Small intestine (tissue), 7 donors: Measurements from ENCODE around the gene RYR2. TPM values are rescaled to one million over a fixed set of nuclear protein-coding genes. Genes with fewer than 3 reads are reported as not detected.

Source experiments
- DNase-seq, 2 donors: peaks; one replicate each; pipeline versions ENCODE4 v3.0.0 to v3.0.0-alpha.2; 2013
- FAIRE-seq: peaks from 2 replicates; lab custom pipeline; 2012; peaks lifted over from hg19 to GRCh38; lab: Jason Lieb, UNC
- H3K27ac ChIP-seq, 3 donors: one replicate each; pipeline ENCODE4 v1.5.1; 2013; ENCODE audit warnings: low read length in 2 of 3, mild to moderate bottlenecking in 2 of 3, control low read depth in 1 of 3, inconsistent platforms in 1 of 3, low read depth in 1 of 3, moderate library complexity in 1 of 3
- H3K27me3 ChIP-seq, 3 donors: one replicate each; pipeline ENCODE4 v1.6.1; 2013; ENCODE audit warnings: low read length in 3 of 3, inconsistent platforms in 1 of 3; ENCODE audit not compliant: control insufficient read depth in 3 of 3, insufficient read depth in 3 of 3
- H3K36me3 ChIP-seq, 3 donors: one replicate each; pipeline ENCODE4 v1.6.1; 2013; ENCODE audit warnings: low read length in 3 of 3, inconsistent platforms in 1 of 3, low read depth in 1 of 3, mild to moderate bottlenecking in 1 of 3, moderate library complexity in 1 of 3; ENCODE audit not compliant: control insufficient read depth in 3 of 3, insufficient read depth in 2 of 3
- H3K4me1 ChIP-seq, 3 donors: one replicate each; pipeline ENCODE4 v1.6.1; 2013; ENCODE audit warnings: low read length in 2 of 3, inconsistent platforms in 1 of 3, low read depth in 1 of 3, mild to moderate bottlenecking in 1 of 3, moderate library complexity in 1 of 3; ENCODE audit not compliant: control insufficient read depth in 3 of 3, insufficient read depth in 2 of 3
- H3K4me3 ChIP-seq, 3 donors: one replicate each; pipeline ENCODE4 v1.5.1; 2013; ENCODE audit warnings: low read length in 3 of 3, control low read depth in 1 of 3, inconsistent platforms in 1 of 3, low read depth in 1 of 3, mild to moderate bottlenecking in 1 of 3, moderate library complexity in 1 of 3
- H3K9me3 ChIP-seq, 2 donors: one replicate each; pipeline ENCODE4 v1.6.1; 2013; ENCODE audit warnings: low read depth in 1 of 2, low read length in 1 of 2; ENCODE audit not compliant: control insufficient read depth in 2 of 2, insufficient read depth in 1 of 2
- WGBS, 3 donors: extraction: QIAGEN DNeasy Blood & Tissue Kit; methylation state at CpG; one replicate each; pipeline ENCODE4 v1.1.7; 2013; 5-methylcytosine and 5-hydroxymethylcytosine counted together
- polyA plus RNA-seq, 4 donors: library from polyadenylated mRNA; stranded (reverse) in 3 of 4; unstranded in 1 of 4; fragments of 200-250 nt in 3 of 4; fragments of 120-200 nt in 1 of 4; gene quantifications; one replicate each; pipeline versions ENCODE4 v1.2.1 to v1.2.3, GENCODE V29; 2013
- donor health status: healthy with polysubstance abuse.
- donor health status: control.
- donor health status: control.
- donor health status: Bipolar disorder and iron deficiency.
- donor health status: healthy.

RYR2 gene
- polyA plus RNA-seq, 4 donors, result 0.22 to 1.5 (median 0.62) TPM

GRCh38 chr1:237016626-237017025 lies 25.4 kb upstream of the RYR2 start:
- DNase-seq (no peak), FAIRE-seq (no peak)
- Histone ChIP-seq H3K27me3 (no peaks in the 10 kb centered on the region), H3K36me3 (no peaks in the 10 kb centered on the region), H3K4me3 (no peak overlapping the region), H3K27ac (no peak overlapping the region), H3K4me1 (no peaks in the 10 kb centered on the region), H3K9me3 (no peaks in the 10 kb centered on the region)
- whole genome bisulfite sequencing, 3 donors, result 50 to 57% (median 56%) methylated on average over 1 of the region's 1 CpG

- no peaks in the 10 kb centered on the region for H3K36me3 ChIP-seq
- no peaks in the 10 kb centered on the region for H3K4me1 ChIP-seq
- no peak overlapping the region for H3K4me3 ChIP-seq
- no peaks in the 10 kb centered on the region for H3K27me3 ChIP-seq
- DNase-seq, result no peak
- FAIRE-seq, result no peak
- H3K27ac ChIP-seq, result no peak overlapping the region
- no peaks in the 10 kb centered on the region for H3K9me3 ChIP-seq
Measured at GRCh38 chr1:237018896-237019295, 23.1 kb upstream of the RYR2 start.

- 88 to 95% (median 93%) methylated on average over 7 to 8 of the region's 10 CpGs for WGBS, 3 donors
- no peak for DNase-seq
- Histone ChIP-seq H3K9me3 (no peaks in the 10 kb centered on the region), H3K27ac (no peak overlapping the region), H3K4me1 (no peaks in the 10 kb centered on the region), H3K27me3 (no peaks in the 10 kb centered on the region), H3K36me3 (no peaks in the 10 kb centered on the region), H3K4me3 (no peak overlapping the region)
- no peak for FAIRE-seq
Measured at GRCh38 chr1:237025358-237026074, 16.5 kb upstream of the RYR2 start.

GRCh38 chr1:237029240-237029639 lies 12.7 kb upstream of the RYR2 start:
- DNase-seq (no peak), FAIRE-seq (no peak)
- Histone ChIP-seq H3K4me3 (no peak overlapping the region), H3K9me3 (no peaks in the 10 kb centered on the region), H3K4me1 (no peaks in the 10 kb centered on the region), H3K36me3 (no peaks in the 10 kb centered on the region), H3K27ac (no peak overlapping the region), H3K27me3 (no peaks in the 10 kb centered on the region)
- WGBS, 3 donors, result 61 to 77% (median 77%) methylated on average over 3 of the region's 3 CpGs

- no peaks in the 10 kb centered on the region for H3K36me3 ChIP-seq
- no peaks in the 10 kb centered on the region for H3K9me3 ChIP-seq
- H3K4me1 ChIP-seq, result no peaks in the 10 kb centered on the region
- no peak for DNase-seq
- H3K4me3 ChIP-seq, result no peak overlapping the region
- 71 to 74% (median 72%) methylated on average over 9 of the region's 9 CpGs for WGBS, 3 donors
- H3K27ac ChIP-seq, result no peak overlapping the region
- FAIRE-seq, result no peak
- H3K27me3 ChIP-seq, result no peaks in the 10 kb centered on the region
Measured at GRCh38 chr1:237029850-237030535, 12.0 kb upstream of the RYR2 start.

GRCh38 chr1:237031480-237031879 lies 10.5 kb upstream of the RYR2 start:
- H3K4me1 ChIP-seq, result no peaks in the 10 kb centered on the region
- H3K4me3 ChIP-seq, result no peak overlapping the region
- peak overlapping the region in 1 of 3 donors; percentile 9 for H3K27ac ChIP-seq
- H3K27me3 ChIP-seq, result no peaks in the 10 kb centered on the region
- 62 to 69% (median 68%) methylated on average over 4 of the region's 4 CpGs for WGBS, 3 donors
- no peaks in the 10 kb centered on the region for H3K36me3 ChIP-seq
- no peaks in the 10 kb centered on the region for H3K9me3 ChIP-seq
- DNase-seq (no peak), FAIRE-seq (no peak)

GRCh38 chr1:237032029-237032428 lies 10.0 kb upstream of the RYR2 start:
- H3K4me1 ChIP-seq, result no peaks in the 10 kb centered on the region
- FAIRE-seq (no peak), DNase-seq (no peak)
- no peak overlapping the region for H3K4me3 ChIP-seq
- no peak overlapping the region for H3K27ac ChIP-seq
- no peaks in the 10 kb centered on the region for H3K9me3 ChIP-seq
- no peaks in the 10 kb centered on the region for H3K36me3 ChIP-seq
- H3K27me3 ChIP-seq, result no peaks in the 10 kb centered on the region
- WGBS, 3 donors, result 27 to 38% (median 33%) methylated on average over 7 of the region's 7 CpGs

GRCh38 chr1:237033061-237033460 lies 8.9 kb upstream of the RYR2 start:
- Histone ChIP-seq H3K27me3 (no peaks in the 10 kb centered on the region), H3K4me3 (no peak overlapping the region), H3K36me3 (no peaks in the 10 kb centered on the region), H3K4me1 (no peaks in the 10 kb centered on the region), H3K9me3 (no peaks in the 10 kb centered on the region), H3K27ac (no peak overlapping the region)
- FAIRE-seq (no peak), DNase-seq (no peak)
- WGBS, 3 donors, result 86 to 90% (median 87%) methylated on average over 4 of the region's 4 CpGs
